Measurements from ENCODE around the gene PPME1.
A peak's percentile ranks its signal among the peaks of the same experiment; 100 is the strongest.

PPME1 gene

GRCh38 chr11:74272276-74272675 lies 101.2 kb downstream of the PPME1 start:
- H3K27ac ChIP-seq = no peak overlapping the region
- no peak for DNase-seq (ENCODE audit: low read depth, low spot score)

GRCh38 chr11:74276581-74276980 lies 105.5 kb downstream of the PPME1 start:
- DNase-seq (ENCODE audit: low read depth, low spot score) = no peak
- H3K27ac ChIP-seq = no peak overlapping the region

GRCh38 chr11:74278103-74278502 lies 107.0 kb downstream of the PPME1 start:
- H3K27ac ChIP-seq = peak overlapping the region; percentile 43

GRCh38 chr11:74278721-74279161 lies 107.7 kb downstream of the PPME1 start:
- peak; percentile 41 for DNase-seq (ENCODE audit: low read depth, low spot score)

More at GRCh38 chr11:74278103-74278502, 107.0 kb downstream of the PPME1 start:
- no peak for DNase-seq (ENCODE audit: low read depth, low spot score)

GRCh38 chr11:74279256-74279655 lies 108.2 kb downstream of the PPME1 start:
- H3K27ac ChIP-seq = peak overlapping the region; percentile 43
- DNase-seq (ENCODE audit: low read depth, low spot score) = no peak

More at GRCh38 chr11:74278721-74279161, 107.7 kb downstream of the PPME1 start:
- H3K27ac ChIP-seq = peak overlapping the region; percentile 43

GRCh38 chr11:74280494-74280893 lies 109.4 kb downstream of the PPME1 start:
- no peak for DNase-seq (ENCODE audit: low read depth, low spot score)
- H3K27ac ChIP-seq = no peak overlapping the region

GRCh38 chr11:74282421-74282820 lies 111.3 kb downstream of the PPME1 start:
- no peak overlapping the region for H3K27ac ChIP-seq
- no peak for DNase-seq (ENCODE audit: low read depth, low spot score)

- H3K27ac ChIP-seq = no peak overlapping the region
- DNase-seq (ENCODE audit: low read depth, low spot score) = no peak
Observed at GRCh38 chr11:74282914-74283371, 111.9 kb downstream of the PPME1 start.

GRCh38 chr11:74283580-74284180 lies 112.6 kb downstream of the PPME1 start:
- H3K27ac ChIP-seq = no peak overlapping the region
- DNase-seq (ENCODE audit: low read depth, low spot score) = no peak

- no peak for DNase-seq (ENCODE audit: low read depth, low spot score)
Observed at GRCh38 chr11:74284466-74284865, 113.4 kb downstream of the PPME1 start.

GRCh38 chr11:74288161-74288560 lies 117.1 kb downstream of the PPME1 start:
- peak; percentile 49 for DNase-seq (ENCODE audit: low read depth, low spot score)
- no peak overlapping the region for H3K27ac ChIP-seq

More at GRCh38 chr11:74284466-74284865, 113.4 kb downstream of the PPME1 start:
- H3K27ac ChIP-seq = no peak overlapping the region

GRCh38 chr11:74288911-74289310 lies 117.8 kb downstream of the PPME1 start:
- H3K27ac ChIP-seq = no peak overlapping the region

GRCh38 chr11:74297484-74297883 lies 126.4 kb downstream of the PPME1 start:
- H3K27ac ChIP-seq = no peak overlapping the region
- DNase-seq (ENCODE audit: low read depth, low spot score) = no peak

More at GRCh38 chr11:74288911-74289310, 117.8 kb downstream of the PPME1 start:
- no peak for DNase-seq (ENCODE audit: low read depth, low spot score)

GRCh38 chr11:74299015-74299414 lies 127.9 kb downstream of the PPME1 start:
- H3K27ac ChIP-seq = no peak overlapping the region
- no peak for DNase-seq (ENCODE audit: low read depth, low spot score)
